ENCODE data around the gene SYT9. TPM values are rescaled to one million over a fixed set of nuclear protein-coding genes. Genes with fewer than 3 reads are reported as not detected.

Gene SYT9
- total RNA-seq, 4 donors from 2014 or later: 0.24 to 2.1 (median 0.52) TPM

DNA sequence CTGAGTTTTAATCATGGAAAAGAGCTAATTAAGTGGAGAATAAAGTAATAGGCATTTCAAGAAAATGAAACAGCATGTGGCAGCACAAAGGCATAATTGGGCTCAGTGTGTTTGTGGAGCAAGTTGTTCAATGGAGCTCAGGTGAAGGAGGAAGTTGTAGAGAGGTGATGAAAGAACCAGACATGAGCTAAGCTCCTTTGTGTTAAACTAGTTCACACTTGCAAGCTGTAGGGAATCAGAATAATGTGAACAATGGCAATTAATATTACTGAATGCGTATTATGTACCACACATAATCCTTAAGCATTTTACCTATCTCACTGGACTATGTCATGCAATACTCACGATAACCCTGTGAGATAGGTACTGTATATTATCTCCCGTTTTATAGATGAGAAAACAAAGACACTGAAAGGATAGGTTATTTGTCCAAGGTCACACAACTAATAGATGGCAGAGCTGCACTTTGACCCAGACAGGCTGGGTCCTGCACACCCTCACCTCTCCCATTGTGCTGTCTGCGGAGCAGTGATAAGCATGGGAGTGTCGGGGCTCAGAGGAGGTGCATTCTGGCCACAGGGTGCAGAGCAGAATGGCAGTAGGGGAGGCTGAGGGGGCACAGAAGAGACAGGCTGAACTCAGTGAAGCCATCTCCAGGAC is 242.5 kb downstream of the SYT9 start:
- WGBS: 88% methylated on average over 5 of the region's 5 CpGs
- no peak overlapping the region for H3K27ac ChIP-seq

GRCh38 chr11:7495882-7496551 is 244.3 kb downstream of the SYT9 start:
- Histone ChIP-seq H3K4me1 (peaks cover 25% of the 10 kb centered on the region), H3K27ac (no peak overlapping the region), H3K4me3 (no peak overlapping the region), H3K36me3 (no peaks in the 10 kb centered on the region), H3K27me3 (no peaks in the 10 kb centered on the region), H3K9me3 (no peaks in the 10 kb centered on the region)
- DNase-seq (ENCODE audit: low spot score in 2 of 2): no peak
- 73% methylated on average over 4 of the region's 4 CpGs for WGBS
- TF ChIP-seq, protein P1, sequence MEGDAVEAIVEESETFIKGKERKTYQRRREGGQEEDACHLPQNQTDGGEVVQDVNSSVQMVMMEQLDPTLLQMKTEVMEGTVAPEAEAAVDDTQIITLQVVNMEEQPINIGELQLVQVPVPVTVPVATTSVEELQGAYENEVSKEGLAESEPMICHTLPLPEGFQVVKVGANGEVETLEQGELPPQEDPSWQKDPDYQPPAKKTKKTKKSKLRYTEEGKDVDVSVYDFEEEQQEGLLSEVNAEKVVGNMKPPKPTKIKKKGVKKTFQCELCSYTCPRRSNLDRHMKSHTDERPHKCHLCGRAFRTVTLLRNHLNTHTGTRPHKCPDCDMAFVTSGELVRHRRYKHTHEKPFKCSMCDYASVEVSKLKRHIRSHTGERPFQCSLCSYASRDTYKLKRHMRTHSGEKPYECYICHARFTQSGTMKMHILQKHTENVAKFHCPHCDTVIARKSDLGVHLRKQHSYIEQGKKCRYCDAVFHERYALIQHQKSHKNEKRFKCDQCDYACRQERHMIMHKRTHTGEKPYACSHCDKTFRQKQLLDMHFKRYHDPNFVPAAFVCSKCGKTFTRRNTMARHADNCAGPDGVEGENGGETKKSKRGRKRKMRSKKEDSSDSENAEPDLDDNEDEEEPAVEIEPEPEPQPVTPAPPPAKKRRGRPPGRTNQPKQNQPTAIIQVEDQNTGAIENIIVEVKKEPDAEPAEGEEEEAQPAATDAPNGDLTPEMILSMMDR (IDR thresholded peaks at IDR 0.05): no peak
- no peak for TF ChIP-seq POLR2A (IDR thresholded peaks at IDR 0.05)
- TF ChIP-seq EP300 (IDR thresholded peaks at IDR 0.05): no peak
- no peak for TF ChIP-seq POLR2AphosphoS5 (IDR thresholded peaks at IDR 0.05)

More for the DNA sequence above, 242.5 kb downstream of the SYT9 start:
- Histone ChIP-seq H3K36me3 (no peaks in the 10 kb centered on the region), H3K9me3 (no peaks in the 10 kb centered on the region), H3K27me3 (no peaks in the 10 kb centered on the region), H3K4me3 (no peak overlapping the region), H3K4me1 (peaks cover 28% of the 10 kb centered on the region)
- TF ChIP-seq EP300 (IDR thresholded peaks at IDR 0.05): no peak
- TF ChIP-seq POLR2AphosphoS5 (IDR thresholded peaks at IDR 0.05): no peak
- TF ChIP-seq, protein P1 (IDR thresholded peaks at IDR 0.05): no peak
- TF ChIP-seq POLR2A (IDR thresholded peaks at IDR 0.05): no peak
- DNase-seq (ENCODE audit: low spot score in 2 of 2): no peak

DNA sequence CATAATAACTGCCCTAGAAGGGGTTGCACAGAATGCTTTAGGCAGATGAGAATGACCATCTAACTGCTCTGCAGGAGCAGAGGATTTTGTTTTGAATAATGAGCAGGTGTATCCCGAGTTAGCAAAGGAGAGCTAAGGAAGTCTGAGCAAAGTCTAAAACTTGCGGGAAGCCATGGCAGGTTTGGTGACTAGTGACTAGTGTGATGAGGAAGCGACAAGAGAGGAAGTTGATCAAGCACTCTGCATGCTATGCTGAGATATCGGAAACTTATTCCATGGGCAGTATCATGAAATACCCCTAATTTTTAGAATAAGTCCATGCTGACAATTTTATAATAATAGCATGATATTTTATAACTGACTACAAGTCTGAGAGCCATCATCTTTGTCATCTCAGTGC is 246.5 kb downstream of the SYT9 start:
- WGBS: 82% methylated on average over 4 of the region's 4 CpGs

GRCh38 chr11:7499081-7499480 is 247.4 kb downstream of the SYT9 start:
- no peaks in the 10 kb centered on the region for H3K9me3 ChIP-seq
- no peaks in the 10 kb centered on the region for H3K36me3 ChIP-seq
- H3K27ac ChIP-seq: no peak overlapping the region
- no peaks in the 10 kb centered on the region for H3K27me3 ChIP-seq
- WGBS: 58% methylated on average over 1 of the region's 1 CpG
- no peak for TF ChIP-seq EP300 (IDR thresholded peaks at IDR 0.05)
- TF ChIP-seq, protein P1 (IDR thresholded peaks at IDR 0.05): no peak
- TF ChIP-seq POLR2A (IDR thresholded peaks at IDR 0.05): no peak
- no peak for TF ChIP-seq POLR2AphosphoS5 (IDR thresholded peaks at IDR 0.05)
- no peak overlapping the region for H3K4me3 ChIP-seq
- H3K4me1 ChIP-seq: peaks cover 13% of the 10 kb centered on the region
- no peak for DNase-seq (ENCODE audit: low spot score in 2 of 2)

More for the DNA sequence above, 246.5 kb downstream of the SYT9 start:
- Histone ChIP-seq H3K4me1 (peaks cover 22% of the 10 kb centered on the region), H3K9me3 (no peaks in the 10 kb centered on the region), H3K4me3 (no peak overlapping the region), H3K27ac (no peak overlapping the region), H3K27me3 (no peaks in the 10 kb centered on the region), H3K36me3 (no peaks in the 10 kb centered on the region)
- TF ChIP-seq EP300 (IDR thresholded peaks at IDR 0.05) (no peak), POLR2A (IDR thresholded peaks at IDR 0.05) (no peak), POLR2AphosphoS5 (IDR thresholded peaks at IDR 0.05) (no peak)
- TF ChIP-seq, protein P1 (IDR thresholded peaks at IDR 0.05): no peak
- no peak for DNase-seq (ENCODE audit: low spot score in 2 of 2)

GRCh38 chr11:7500251-7500650 is 248.5 kb downstream of the SYT9 start:
- Histone ChIP-seq H3K4me1 (peaks cover 6% of the 10 kb centered on the region), H3K36me3 (peaks cover 3% of the 10 kb centered on the region), H3K27ac (no peak overlapping the region), H3K27me3 (no peaks in the 10 kb centered on the region), H3K4me3 (no peak overlapping the region), H3K9me3 (no peaks in the 10 kb centered on the region)
- 85% methylated on average over 3 of the region's 3 CpGs for WGBS
- TF ChIP-seq POLR2A (IDR thresholded peaks at IDR 0.05) (no peak), POLR2AphosphoS5 (IDR thresholded peaks at IDR 0.05) (no peak)
- DNase-seq (ENCODE audit: low spot score in 2 of 2): no peak

All from suprapubic skin (tissue), 4 donors.